ENCODE data around the gene SHISA7.

- TF ChIP-seq CTCF (IDR thresholded peaks at IDR 0.05; ENCODE audit: low read depth, low read length, missing input control) = no peak
- no peak for TF ChIP-seq JUND (IDR thresholded peaks at IDR 0.05)
- no peak for TF ChIP-seq YY1 (IDR thresholded peaks at IDR 0.05)
- TF ChIP-seq SP1 (IDR thresholded peaks at IDR 0.05) = no peak
- TF ChIP-seq ZBTB33 (IDR thresholded peaks at IDR 0.05) = no peak
- no peak for TF ChIP-seq FOXA1 (IDR thresholded peaks at IDR 0.05)
- TF ChIP-seq RAD21 (IDR thresholded peaks at IDR 0.05) = no peak
- TF ChIP-seq, protein P1, sequence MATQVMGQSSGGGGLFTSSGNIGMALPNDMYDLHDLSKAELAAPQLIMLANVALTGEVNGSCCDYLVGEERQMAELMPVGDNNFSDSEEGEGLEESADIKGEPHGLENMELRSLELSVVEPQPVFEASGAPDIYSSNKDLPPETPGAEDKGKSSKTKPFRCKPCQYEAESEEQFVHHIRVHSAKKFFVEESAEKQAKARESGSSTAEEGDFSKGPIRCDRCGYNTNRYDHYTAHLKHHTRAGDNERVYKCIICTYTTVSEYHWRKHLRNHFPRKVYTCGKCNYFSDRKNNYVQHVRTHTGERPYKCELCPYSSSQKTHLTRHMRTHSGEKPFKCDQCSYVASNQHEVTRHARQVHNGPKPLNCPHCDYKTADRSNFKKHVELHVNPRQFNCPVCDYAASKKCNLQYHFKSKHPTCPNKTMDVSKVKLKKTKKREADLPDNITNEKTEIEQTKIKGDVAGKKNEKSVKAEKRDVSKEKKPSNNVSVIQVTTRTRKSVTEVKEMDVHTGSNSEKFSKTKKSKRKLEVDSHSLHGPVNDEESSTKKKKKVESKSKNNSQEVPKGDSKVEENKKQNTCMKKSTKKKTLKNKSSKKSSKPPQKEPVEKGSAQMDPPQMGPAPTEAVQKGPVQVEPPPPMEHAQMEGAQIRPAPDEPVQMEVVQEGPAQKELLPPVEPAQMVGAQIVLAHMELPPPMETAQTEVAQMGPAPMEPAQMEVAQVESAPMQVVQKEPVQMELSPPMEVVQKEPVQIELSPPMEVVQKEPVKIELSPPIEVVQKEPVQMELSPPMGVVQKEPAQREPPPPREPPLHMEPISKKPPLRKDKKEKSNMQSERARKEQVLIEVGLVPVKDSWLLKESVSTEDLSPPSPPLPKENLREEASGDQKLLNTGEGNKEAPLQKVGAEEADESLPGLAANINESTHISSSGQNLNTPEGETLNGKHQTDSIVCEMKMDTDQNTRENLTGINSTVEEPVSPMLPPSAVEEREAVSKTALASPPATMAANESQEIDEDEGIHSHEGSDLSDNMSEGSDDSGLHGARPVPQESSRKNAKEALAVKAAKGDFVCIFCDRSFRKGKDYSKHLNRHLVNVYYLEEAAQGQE (IDR thresholded peaks at IDR 0.05) = no peak
- TF ChIP-seq HNF4A (conservative IDR thresholded peaks at IDR 0.05) = no peak
- no peak for TF ChIP-seq TAF1 (conservative IDR thresholded peaks at IDR 0.05)
- TF ChIP-seq GABPA (IDR thresholded peaks at IDR 0.05 in 1 of 2, conservative IDR thresholded peaks at IDR 0.05 in 1 of 2) = no peak
Measured at GRCh38 chr19:55443045-55443823, at the start of gene SHISA7.
